Measurements from ENCODE around the gene KCNJ6.
"Not testable (repeated sequence)": the region's sequence is repeated elsewhere in the genome, so short reads cannot be mapped to it uniquely, and the experiment has no call there.

KCNJ6 gene

DNA sequence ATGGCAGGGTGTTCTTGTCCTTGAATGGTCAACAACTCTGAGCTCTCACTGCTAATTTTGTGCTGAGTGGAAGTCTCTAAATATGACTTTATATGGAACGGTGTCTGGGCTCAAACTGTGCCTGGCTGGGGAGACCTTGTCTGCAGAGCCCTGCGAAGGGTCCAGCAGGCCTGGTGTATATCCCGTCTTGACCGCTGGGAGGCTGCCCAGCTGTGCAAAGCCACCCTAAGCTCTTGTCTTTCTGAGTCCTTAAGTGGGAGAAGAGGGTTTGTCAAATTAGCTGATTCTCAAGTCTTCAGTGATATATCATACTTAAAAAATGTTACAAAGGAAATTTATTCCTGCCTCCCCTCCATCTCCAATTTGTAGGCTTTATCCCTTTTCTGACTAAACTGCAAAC lies 198.7 kb downstream of the KCNJ6 start:
- Histone ChIP-seq H3K27ac (ENCODE audit: low read length) (no peak overlapping the region), H3K9me3 (ENCODE audit: insufficient read depth, low read length) (no peaks in the 10 kb centered on the region), H2AFZ (ENCODE audit: low read depth, low read length) (no peak overlapping the region), H3K4me1 (ENCODE audit: low read length) (no peaks in the 10 kb centered on the region), H3K9ac (ENCODE audit: low read length) (no peak overlapping the region), H3K27me3 (ENCODE audit: low read depth, low read length) (no peaks in the 10 kb centered on the region), H3K79me2 (ENCODE audit: low read length) (no peaks in the 10 kb centered on the region), H3K4me3 (ENCODE audit: low read length) (no peak overlapping the region), H3K4me2 (ENCODE audit: low read length) (no peak overlapping the region), H3K36me3 (replicated peaks; ENCODE audit: low read depth, low read length) (no peaks in the 10 kb centered on the region), H4K20me1 (ENCODE audit: insufficient read depth, low read length) (no peaks in the 10 kb centered on the region)
- TF ChIP-seq, protein P1, sequence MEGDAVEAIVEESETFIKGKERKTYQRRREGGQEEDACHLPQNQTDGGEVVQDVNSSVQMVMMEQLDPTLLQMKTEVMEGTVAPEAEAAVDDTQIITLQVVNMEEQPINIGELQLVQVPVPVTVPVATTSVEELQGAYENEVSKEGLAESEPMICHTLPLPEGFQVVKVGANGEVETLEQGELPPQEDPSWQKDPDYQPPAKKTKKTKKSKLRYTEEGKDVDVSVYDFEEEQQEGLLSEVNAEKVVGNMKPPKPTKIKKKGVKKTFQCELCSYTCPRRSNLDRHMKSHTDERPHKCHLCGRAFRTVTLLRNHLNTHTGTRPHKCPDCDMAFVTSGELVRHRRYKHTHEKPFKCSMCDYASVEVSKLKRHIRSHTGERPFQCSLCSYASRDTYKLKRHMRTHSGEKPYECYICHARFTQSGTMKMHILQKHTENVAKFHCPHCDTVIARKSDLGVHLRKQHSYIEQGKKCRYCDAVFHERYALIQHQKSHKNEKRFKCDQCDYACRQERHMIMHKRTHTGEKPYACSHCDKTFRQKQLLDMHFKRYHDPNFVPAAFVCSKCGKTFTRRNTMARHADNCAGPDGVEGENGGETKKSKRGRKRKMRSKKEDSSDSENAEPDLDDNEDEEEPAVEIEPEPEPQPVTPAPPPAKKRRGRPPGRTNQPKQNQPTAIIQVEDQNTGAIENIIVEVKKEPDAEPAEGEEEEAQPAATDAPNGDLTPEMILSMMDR (IDR thresholded peaks at IDR 0.05; ENCODE audit: low read depth, low read length): no peak
- no peak for TF ChIP-seq EZH2phosphoT487 (IDR thresholded peaks at IDR 0.05; ENCODE audit: low read depth)

- not testable (repeated sequence) for H3K4me1 ChIP-seq (ENCODE audit: low read length); H3K27me3 ChIP-seq (ENCODE audit: low read depth, low read length); H3K4me3 ChIP-seq (ENCODE audit: low read length); H4K20me1 ChIP-seq (ENCODE audit: insufficient read depth, low read length); H3K9me3 ChIP-seq (ENCODE audit: insufficient read depth, low read length); H3K27ac ChIP-seq (ENCODE audit: low read length); H3K4me2 ChIP-seq (ENCODE audit: low read length); H3K36me3 ChIP-seq (replicated peaks; ENCODE audit: low read depth, low read length); H2AFZ ChIP-seq (ENCODE audit: low read depth, low read length); H3K9ac ChIP-seq (ENCODE audit: low read length); H3K79me2 ChIP-seq (ENCODE audit: low read length)
Observed at GRCh38 chr21:37712569-37712934, 203.7 kb downstream of the KCNJ6 start.

DNA sequence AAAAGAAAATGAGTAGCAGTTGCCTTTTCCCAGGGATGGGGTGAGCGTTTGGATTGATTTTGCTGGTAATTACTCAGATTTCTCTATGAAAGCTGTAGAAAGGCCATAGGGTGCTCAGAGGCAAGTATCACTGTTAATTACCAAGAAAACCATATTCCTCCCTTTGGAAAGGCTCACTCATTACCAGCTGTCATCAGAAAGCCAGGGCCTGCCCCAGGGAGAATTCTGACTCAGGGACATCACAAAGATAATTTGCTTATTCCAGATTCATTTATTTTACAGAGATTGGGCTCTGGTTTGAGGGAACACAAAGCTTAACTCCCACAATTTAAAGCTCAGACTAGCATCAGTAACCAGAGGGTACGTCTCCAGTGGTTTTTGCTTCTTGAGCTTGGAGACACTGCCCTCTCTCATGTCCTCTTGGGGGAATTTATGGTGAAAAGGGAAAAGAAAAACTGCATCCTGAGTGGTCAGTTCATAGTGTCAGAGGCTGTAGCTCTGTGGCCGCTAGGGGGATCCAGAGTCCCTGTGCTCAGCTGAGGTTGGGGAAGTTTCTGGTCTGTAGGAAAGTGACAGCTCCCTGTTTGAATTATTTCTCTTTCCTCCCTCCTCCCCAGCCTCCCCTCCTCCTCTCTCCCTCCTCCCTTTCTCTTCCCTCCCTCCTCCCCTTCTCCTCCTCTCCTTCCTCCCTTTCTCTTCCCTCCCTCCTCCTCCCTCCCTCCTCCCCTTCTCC lies 204.3 kb downstream of the KCNJ6 start:
- Histone ChIP-seq H3K36me3 (replicated peaks; ENCODE audit: low read depth, low read length) (no peaks in the 10 kb centered on the region), H3K4me3 (ENCODE audit: low read length) (no peak overlapping the region), H3K4me1 (ENCODE audit: low read length) (no peaks in the 10 kb centered on the region), H3K27ac (ENCODE audit: low read length) (no peak overlapping the region), H3K9me3 (ENCODE audit: insufficient read depth, low read length) (no peaks in the 10 kb centered on the region), H3K9ac (ENCODE audit: low read length) (no peak overlapping the region), H3K27me3 (ENCODE audit: low read depth, low read length) (peaks cover 2% of the 10 kb centered on the region), H3K4me2 (ENCODE audit: low read length) (no peak overlapping the region), H3K79me2 (ENCODE audit: low read length) (no peaks in the 10 kb centered on the region), H2AFZ (ENCODE audit: low read depth, low read length) (no peak overlapping the region), H4K20me1 (ENCODE audit: insufficient read depth, low read length) (no peaks in the 10 kb centered on the region)
- TF ChIP-seq, protein P1 (IDR thresholded peaks at IDR 0.05; ENCODE audit: low read depth, low read length): peak; percentile 71
- no peak for TF ChIP-seq EZH2phosphoT487 (IDR thresholded peaks at IDR 0.05; ENCODE audit: low read depth)

DNA sequence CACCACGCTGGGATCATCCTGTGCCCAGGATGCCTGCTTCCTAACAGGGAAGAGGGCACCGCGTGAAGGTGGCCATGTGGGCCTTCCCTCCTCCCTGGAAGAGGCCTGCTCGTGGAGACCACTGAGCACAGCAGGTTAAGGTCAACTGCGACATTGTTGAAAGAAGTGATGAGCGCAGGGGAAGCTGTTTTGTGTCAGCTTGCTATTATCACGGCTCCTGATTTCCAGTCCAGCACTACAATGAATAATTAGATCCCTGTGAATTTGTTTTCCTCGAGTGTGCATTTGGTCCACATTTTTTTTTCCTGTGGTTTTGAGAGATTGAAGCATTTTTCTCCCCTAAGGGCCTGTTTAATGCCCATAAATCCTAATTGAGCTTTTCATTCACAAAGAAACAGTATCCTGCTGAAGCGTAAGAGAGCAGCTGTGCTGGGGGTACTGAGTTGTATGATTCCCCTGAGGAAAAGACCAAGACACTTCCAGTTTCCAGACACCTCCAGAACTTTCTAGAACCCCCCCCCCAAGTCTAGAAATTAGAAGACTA lies 204.9 kb downstream of the KCNJ6 start:
- Histone ChIP-seq H2AFZ (ENCODE audit: low read depth, low read length) (no peak overlapping the region), H3K4me3 (ENCODE audit: low read length) (no peak overlapping the region), H3K27ac (ENCODE audit: low read length) (no peak overlapping the region), H3K4me2 (ENCODE audit: low read length) (no peak overlapping the region), H4K20me1 (ENCODE audit: insufficient read depth, low read length) (no peaks in the 10 kb centered on the region), H3K9ac (ENCODE audit: low read length) (no peak overlapping the region), H3K27me3 (ENCODE audit: low read depth, low read length) (peaks cover 2% of the 10 kb centered on the region), H3K9me3 (ENCODE audit: insufficient read depth, low read length) (no peaks in the 10 kb centered on the region), H3K36me3 (replicated peaks; ENCODE audit: low read depth, low read length) (no peaks in the 10 kb centered on the region), H3K4me1 (ENCODE audit: low read length) (no peaks in the 10 kb centered on the region), H3K79me2 (ENCODE audit: low read length) (no peaks in the 10 kb centered on the region)
- no peak for TF ChIP-seq EZH2phosphoT487 (IDR thresholded peaks at IDR 0.05; ENCODE audit: low read depth)
- TF ChIP-seq, protein P1 (IDR thresholded peaks at IDR 0.05; ENCODE audit: low read depth, low read length): no peak
